SK-N-SH (cell line): ENCODE data around the gene MAPT. TPM values are rescaled to one million over a fixed set of nuclear protein-coding genes. Genes with fewer than 3 reads are reported as not detected.

ENCODE experiments used
- CTCF ChIA-PET: fragments of 300-600, 350-600 bp; formaldehyde crosslinking; extraction: SDS; loops from one replicate; lab custom pipeline; 2021; lab: Yijun Ruan, JAX
- POLR2A ChIA-PET: fragments of 350-600 bp; sonication (Branson Sonifier 250); formaldehyde crosslinking; extraction: SDS; loops from one replicate; lab custom pipeline; 2020; ENCODE audit warnings: antibody characterized with exemption, inconsistent platforms; lab: Yijun Ruan, JAX
- DNase-seq: peaks from one replicate; pipeline ENCODE4 v3.0.0; 2012
- H2AFZ ChIP-seq: fragments of 200-600 bp; sonication (generic); 2 replicates; pipeline ENCODE4 v1.8.1; 2016; ENCODE audit warnings: antibody characterized with exemption, mild to moderate bottlenecking, low read depth
- H3F3A ChIP-seq: fragments of 200-600 bp; sonication (generic); replicated peaks from 2 replicates; pipeline ENCODE3; 2016; ENCODE audit warnings: antibody characterized with exemption, mild to moderate bottlenecking; ENCODE audit not compliant: insufficient read depth
- H3K27ac ChIP-seq, 2 experiments: fragments of 200-500 bp in 1 of 2; fragments of 200-600 bp in 1 of 2; sonication (Bioruptor generic) in 1 of 2; sonication (generic), shearing (Covaris generic) in 1 of 2; 2 replicates each; pipeline versions ENCODE4 v1.5.1 to v1.6.1; 2014 to 2016; ENCODE audit warnings: low read depth in 2 of 2, inconsistent platforms in 1 of 2, low read length in 1 of 2, mild to moderate bottlenecking in 1 of 2, mixed read lengths in 1 of 2
- H3K27me3 ChIP-seq: fragments of 200-600 bp; sonication (generic), shearing (Covaris generic); 2 replicates; pipeline ENCODE4 v1.6.1; 2016; ENCODE audit warnings: mixed run types; ENCODE audit not compliant: insufficient read depth
- H3K36me3 ChIP-seq, 2 experiments: fragments of 200-500 bp in 1 of 2; fragments of 200-600 bp in 1 of 2; sonication (Bioruptor generic) in 1 of 2; sonication (generic) in 1 of 2; replicated peaks in 1 of 2; 2 replicates each; pipeline versions ENCODE3 to v1.5.1; 2014 to 2016; ENCODE audit warnings: low read length in 1 of 2, mild to moderate bottlenecking in 1 of 2; ENCODE audit not compliant: insufficient read depth in 2 of 2, control insufficient read depth in 1 of 2
- H3K4me1 ChIP-seq, 2 experiments: fragments of 200-500 bp in 1 of 2; fragments of 200-600 bp in 1 of 2; sonication (Bioruptor generic) in 1 of 2; sonication (generic), shearing (Covaris generic) in 1 of 2; 2 replicates each; pipeline versions ENCODE4 v1.5.1 to v1.6.1; 2014 to 2016; ENCODE audit warnings: low read depth in 1 of 2, low read length in 1 of 2, mixed run types in 1 of 2; ENCODE audit not compliant: insufficient read depth in 2 of 2, control insufficient read depth in 1 of 2
- H3K4me2 ChIP-seq: fragments of 200-600 bp; sonication (generic), shearing (Covaris generic); 2 replicates; pipeline ENCODE4 v1.6.1; 2017; ENCODE audit warnings: mixed run types
- H3K4me3 ChIP-seq, 2 experiments: fragments of 200-500 bp in 1 of 2; fragments of 200-600 bp in 1 of 2; sonication (Bioruptor generic) in 1 of 2; sonication (generic), shearing (Covaris generic) in 1 of 2; 2 replicates each; pipeline versions ENCODE4 v1.5.1 to v1.8.1; 2014 to 2016; ENCODE audit warnings: low read depth in 2 of 2, inconsistent platforms in 1 of 2, low read length in 1 of 2, mild to moderate bottlenecking in 1 of 2, mixed read lengths in 1 of 2, moderate library complexity in 1 of 2
- H3K79me2 ChIP-seq: fragments of 200-600 bp; sonication (generic); 2 replicates; pipeline ENCODE4 v1.8.1; 2017; ENCODE audit warnings: mild to moderate bottlenecking; ENCODE audit not compliant: insufficient read depth
- H3K9ac ChIP-seq: fragments of 200-600 bp; sonication (generic); 2 replicates; pipeline ENCODE4 v1.6.1; 2017; ENCODE audit warnings: mixed run types
- H3K9me2 ChIP-seq: fragments of 200-600 bp; sonication (generic); 2 replicates; pipeline ENCODE4 v1.6.1; 2017; ENCODE audit warnings: mixed run types
- H3K9me3 ChIP-seq: fragments of 200-600 bp; sonication (generic); 2 replicates; pipeline ENCODE4 v1.6.1; 2017; ENCODE audit warnings: mixed run types, mild to moderate bottlenecking, moderate library complexity
- H4K20me1 ChIP-seq: fragments of 200-600 bp; sonication (generic); 2 replicates; pipeline ENCODE4 v1.6.1; 2017; ENCODE audit warnings: mild to moderate bottlenecking, mixed run types; ENCODE audit not compliant: insufficient read depth
- CHD2 ChIP-seq: fragments of 150-350 bp; IDR thresholded peaks from 2 replicates; pipeline ENCODE4 v1.6.1; 2018; ENCODE audit warnings: low read length; ENCODE audit not compliant: partially characterized antibody
- ELF1 ChIP-seq: IDR thresholded peaks from 2 replicates; pipeline ENCODE4 v1.4.0; 2012
- EP300 ChIP-seq, 2 experiments: IDR thresholded peaks; 2 replicates each; pipeline versions ENCODE4 v1.4.0 to v1.6.1; 2012; ENCODE audit warnings: borderline replicate concordance in 1 of 2, low read depth in 1 of 2, low read length in 1 of 2
- EZH2phosphoT487 ChIP-seq: fragments of 200-600 bp; sonication (generic); IDR thresholded peaks from 2 replicates; pipeline ENCODE4 v1.6.1; 2017; ENCODE audit warnings: low read depth, mixed run types, mild to moderate bottlenecking, antibody characterized with exemption, moderate library complexity, borderline replicate concordance
- FOSL2 ChIP-seq: IDR thresholded peaks from 2 replicates; pipeline ENCODE4 v1.4.0; 2012; ENCODE audit warnings: low read depth, mild to moderate bottlenecking, moderate library complexity, borderline replicate concordance
- FOXJ3 ChIP-seq: sonication (generic); formaldehyde crosslinking; IDR thresholded peaks from 2 replicates; pipeline ENCODE4 v1.5.1; 2020; ENCODE audit warnings: mild to moderate bottlenecking, missing genetic modification reagents
- GABPA ChIP-seq: IDR thresholded peaks from 2 replicates; pipeline ENCODE4 v1.4.0; 2012; ENCODE audit warnings: low read depth, mild to moderate bottlenecking
- GATA2 ChIP-seq: sonication (generic); formaldehyde crosslinking; IDR thresholded peaks from 2 replicates; pipeline ENCODE4 v1.5.0; 2020; ENCODE audit warnings: mild to moderate bottlenecking, missing genetic modification reagents
- NRF1 ChIP-seq: IDR thresholded peaks from 2 replicates; pipeline ENCODE4 v1.6.1; 2012; ENCODE audit warnings: low read depth, mild to moderate bottlenecking, low read length
- RFX5 ChIP-seq: IDR thresholded peaks from 2 replicates; pipeline ENCODE4 v1.6.1; 2012; ENCODE audit warnings: mild to moderate bottlenecking, improper control_type of control experiment, low read length
- TCF12 ChIP-seq: IDR thresholded peaks from 2 replicates; pipeline ENCODE4 v1.4.0; 2012
- USF2 ChIP-seq: fragments of 150-350 bp; IDR thresholded peaks from 2 replicates; pipeline ENCODE4 v1.6.1; 2017; ENCODE audit warnings: antibody characterized with exemption, low read length, low read depth, borderline replicate concordance
- WGBS: methylation state at CpG from one replicate; pipeline ENCODE4 v1.1.6; 2017; ENCODE audit warnings: low lambda C conversion rate; 5-methylcytosine and 5-hydroxymethylcytosine counted together
- polyA plus RNA-seq, 3 experiments: library from polyadenylated mRNA; depleted of rRNA; stranded (reverse); fragments of >200 nt; gene quantifications; 2 replicates each; pipeline ENCODE4 v1.2.3, GENCODE V29; 2012
- TF ChIP-seq, protein P1 (sequence below): IDR thresholded peaks from 2 replicates; pipeline ENCODE4 v1.4.0; 2012; ENCODE audit warnings: low read depth
- TF ChIP-seq, protein P2 (sequence below): IDR thresholded peaks from 2 replicates; pipeline ENCODE4 v1.4.0; 2012; ENCODE audit warnings: low read depth, borderline replicate concordance

The MAPT gene
- polyA plus RNA-seq, 1 of the 3 experiments (the other 2 are of a cell fraction), result 0.74 TPM

- Histone ChIP-seq H3K79me2 (no peaks in the 10 kb centered on the region), H3K4me2 (no peak overlapping the region), H3K27ac (no peak overlapping the region), H3K9me2 (no peaks in the 10 kb centered on the region), H4K20me1 (no peaks in the 10 kb centered on the region), H3K4me3 (no peak overlapping the region), H3F3A (no peaks in the 10 kb centered on the region), H3K27me3 (no peaks in the 10 kb centered on the region), H3K36me3 (no peaks in the 10 kb centered on the region), H3K9me3 (no peaks in the 10 kb centered on the region), H2AFZ (no peak overlapping the region), H3K4me1 (peaks cover 0 to 18% of the 10 kb centered on the region in 2 experiments; a peak in 1 of 4 replicates), H3K9ac (no peak overlapping the region)
- ChIA-PET CTCF (interaction anchor here (2.3 to 3.0 kb wide), 2 partner anchors 33 to 181 kb away, joined by 9 to 13 read pairs; partner anchors contain the start of gene KANSL1), POLR2A (no interaction called here)
- no peak for TF ChIP-seq RFX5
- no peak for TF ChIP-seq ELF1
- TF ChIP-seq, protein P1, sequence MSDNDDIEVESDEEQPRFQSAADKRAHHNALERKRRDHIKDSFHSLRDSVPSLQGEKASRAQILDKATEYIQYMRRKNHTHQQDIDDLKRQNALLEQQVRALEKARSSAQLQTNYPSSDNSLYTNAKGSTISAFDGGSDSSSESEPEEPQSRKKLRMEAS, result no peak
- no peak for TF ChIP-seq FOSL2
- no peak for DNase-seq
- WGBS, result 89% methylated on average over 28 of the region's 28 CpGs
Observed at GRCh38 chr17:46011711-46012505, 117.6 kb downstream of the MAPT start.

DNA sequence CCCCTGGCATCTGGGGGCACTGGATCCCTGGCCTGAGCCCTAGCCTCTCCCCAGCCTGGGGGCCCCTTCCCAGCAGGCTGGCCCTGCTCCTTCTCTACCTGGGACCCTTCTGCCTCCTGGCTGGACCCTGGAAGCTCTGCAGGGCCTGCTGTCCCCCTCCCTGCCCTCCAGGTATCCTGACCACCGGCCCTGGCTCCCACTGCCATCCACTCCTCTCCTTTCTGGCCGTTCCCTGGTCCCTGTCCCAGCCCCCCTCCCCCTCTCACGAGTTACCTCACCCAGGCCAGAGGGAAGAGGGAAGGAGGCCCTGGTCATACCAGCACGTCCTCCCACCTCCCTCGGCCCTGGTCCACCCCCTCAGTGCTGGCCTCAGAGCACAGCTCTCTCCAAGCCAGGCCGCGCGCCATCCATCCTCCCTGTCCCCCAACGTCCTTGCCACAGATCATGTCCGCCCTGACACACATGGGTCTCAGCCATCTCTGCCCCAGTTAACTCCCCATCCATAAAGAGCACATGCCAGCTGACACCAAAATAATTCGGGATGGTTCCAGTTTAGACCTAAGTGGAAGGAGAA, 118.2 kb downstream of the MAPT start:
- Histone ChIP-seq H2AFZ (no peak overlapping the region), H3K79me2 (no peaks in the 10 kb centered on the region), H3K9me2 (no peaks in the 10 kb centered on the region), H3K4me2 (no peak overlapping the region), H4K20me1 (no peaks in the 10 kb centered on the region), H3K27me3 (no peaks in the 10 kb centered on the region), H3K4me1 (peaks cover 0 to 18% of the 10 kb centered on the region in 2 experiments; a peak in 1 of 4 replicates), H3F3A (no peaks in the 10 kb centered on the region), H3K27ac (no peak overlapping the region; a peak in 1 of 4 replicates), H3K4me3 (no peak overlapping the region), H3K9me3 (no peaks in the 10 kb centered on the region), H3K9ac (no peak overlapping the region), H3K36me3 (no peaks in the 10 kb centered on the region)
- no peak for DNase-seq
- WGBS, result 72% methylated on average over 11 of the region's 11 CpGs
- CTCF ChIA-PET, result interaction anchor here (0.5 to 3.0 kb wide), 7 partner anchors 8 to 181 kb away, joined by 3 to 13 read pairs (median 4); partner anchors contain the start of gene KANSL1
- POLR2A ChIA-PET, result no interaction called here
- TF ChIP-seq EP300 (IDR thresholded peaks at IDR 0.05; ENCODE audit: borderline replicate concordance in 1 of 2, low read depth in 1 of 2, low read length in 1 of 2) (no peak), GABPA (no peak), TCF12 (no peak), USF2 (no peak), NRF1 (no peak), CHD2 (no peak), GATA2 (no peak), FOXJ3 (CRISPR knock-in tag) (no peak), EZH2phosphoT487 (no peak)
- TF ChIP-seq, protein P1, result no peak
- TF ChIP-seq, protein P2, sequence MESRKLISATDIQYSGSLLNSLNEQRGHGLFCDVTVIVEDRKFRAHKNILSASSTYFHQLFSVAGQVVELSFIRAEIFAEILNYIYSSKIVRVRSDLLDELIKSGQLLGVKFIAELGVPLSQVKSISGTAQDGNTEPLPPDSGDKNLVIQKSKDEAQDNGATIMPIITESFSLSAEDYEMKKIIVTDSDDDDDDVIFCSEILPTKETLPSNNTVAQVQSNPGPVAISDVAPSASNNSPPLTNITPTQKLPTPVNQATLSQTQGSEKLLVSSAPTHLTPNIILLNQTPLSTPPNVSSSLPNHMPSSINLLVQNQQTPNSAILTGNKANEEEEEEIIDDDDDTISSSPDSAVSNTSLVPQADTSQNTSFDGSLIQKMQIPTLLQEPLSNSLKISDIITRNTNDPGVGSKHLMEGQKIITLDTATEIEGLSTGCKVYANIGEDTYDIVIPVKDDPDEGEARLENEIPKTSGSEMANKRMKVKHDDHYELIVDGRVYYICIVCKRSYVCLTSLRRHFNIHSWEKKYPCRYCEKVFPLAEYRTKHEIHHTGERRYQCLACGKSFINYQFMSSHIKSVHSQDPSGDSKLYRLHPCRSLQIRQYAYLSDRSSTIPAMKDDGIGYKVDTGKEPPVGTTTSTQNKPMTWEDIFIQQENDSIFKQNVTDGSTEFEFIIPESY, result no peak
